ENCODE measurements around the gene SYN1.

Gene SYN1

DNA sequence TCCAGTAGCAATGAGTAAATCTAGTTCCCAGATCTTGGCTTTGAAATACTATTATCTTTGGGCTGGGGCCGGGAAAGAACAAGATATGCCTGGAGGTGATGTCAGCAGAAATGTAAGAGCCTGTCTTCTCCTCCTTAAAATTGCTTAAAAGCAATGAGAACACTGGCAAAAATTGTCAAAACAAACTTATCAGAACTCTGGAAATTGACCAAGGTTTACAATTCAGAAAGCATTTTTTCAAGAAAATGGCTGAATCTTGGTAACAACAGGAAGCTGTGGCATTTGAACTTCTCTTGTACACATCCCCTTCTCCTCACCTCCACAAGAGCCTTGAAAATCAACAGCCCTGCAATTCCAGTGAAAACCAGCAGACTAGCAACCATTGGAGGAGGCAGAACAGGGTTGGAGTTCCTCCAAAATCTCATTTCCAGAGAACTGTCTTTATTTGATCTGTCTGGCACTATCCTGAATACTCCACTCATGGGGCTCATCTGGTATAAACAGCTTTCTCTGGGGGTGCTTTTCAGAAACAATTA lies 23.9 kb downstream of the SYN1 start:
- no peak for DNase-seq (ENCODE audit: low read depth)

DNA sequence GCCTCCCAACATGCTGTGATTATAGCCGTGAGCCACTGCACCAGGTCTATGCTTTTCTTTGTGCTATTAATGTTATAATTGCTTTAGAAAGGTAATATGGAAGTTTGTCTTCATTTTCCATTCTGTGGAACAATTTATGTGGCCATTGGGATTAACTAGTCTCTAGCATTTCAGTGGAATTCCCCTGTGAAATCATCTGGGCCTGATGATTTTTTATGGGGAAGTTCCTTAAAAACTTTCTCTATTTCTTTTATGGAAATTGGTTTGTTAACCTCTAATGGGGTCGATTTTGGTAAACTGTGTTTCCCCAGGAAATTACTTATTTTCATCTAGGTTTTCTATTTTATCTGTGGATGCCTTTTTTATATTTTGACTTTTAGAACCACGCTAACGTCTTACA lies 26.1 kb downstream of the SYN1 start:
- DNase-seq (ENCODE audit: low read depth) = no peak

DNA sequence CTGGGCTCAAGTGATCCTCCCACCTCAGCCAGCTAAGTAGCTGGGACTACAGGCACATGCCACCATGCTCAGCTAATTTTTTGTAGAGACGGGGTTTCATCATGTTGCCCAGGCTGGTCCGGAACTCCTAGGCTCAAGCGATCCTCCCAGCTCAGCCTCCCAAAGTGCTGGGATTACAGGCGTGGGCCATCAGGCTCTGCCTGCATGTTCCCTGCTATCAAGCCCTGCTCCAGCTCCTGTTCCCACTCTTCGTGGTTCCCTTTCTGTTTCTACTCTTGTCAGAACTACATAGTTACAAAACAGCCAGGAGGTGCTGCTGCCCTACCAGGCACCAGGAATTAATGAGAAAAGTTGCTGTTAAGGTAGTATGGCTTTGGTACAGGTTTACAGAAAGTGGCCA lies 28.7 kb downstream of the SYN1 start:
- no peak for DNase-seq (ENCODE audit: low read depth)

DNA sequence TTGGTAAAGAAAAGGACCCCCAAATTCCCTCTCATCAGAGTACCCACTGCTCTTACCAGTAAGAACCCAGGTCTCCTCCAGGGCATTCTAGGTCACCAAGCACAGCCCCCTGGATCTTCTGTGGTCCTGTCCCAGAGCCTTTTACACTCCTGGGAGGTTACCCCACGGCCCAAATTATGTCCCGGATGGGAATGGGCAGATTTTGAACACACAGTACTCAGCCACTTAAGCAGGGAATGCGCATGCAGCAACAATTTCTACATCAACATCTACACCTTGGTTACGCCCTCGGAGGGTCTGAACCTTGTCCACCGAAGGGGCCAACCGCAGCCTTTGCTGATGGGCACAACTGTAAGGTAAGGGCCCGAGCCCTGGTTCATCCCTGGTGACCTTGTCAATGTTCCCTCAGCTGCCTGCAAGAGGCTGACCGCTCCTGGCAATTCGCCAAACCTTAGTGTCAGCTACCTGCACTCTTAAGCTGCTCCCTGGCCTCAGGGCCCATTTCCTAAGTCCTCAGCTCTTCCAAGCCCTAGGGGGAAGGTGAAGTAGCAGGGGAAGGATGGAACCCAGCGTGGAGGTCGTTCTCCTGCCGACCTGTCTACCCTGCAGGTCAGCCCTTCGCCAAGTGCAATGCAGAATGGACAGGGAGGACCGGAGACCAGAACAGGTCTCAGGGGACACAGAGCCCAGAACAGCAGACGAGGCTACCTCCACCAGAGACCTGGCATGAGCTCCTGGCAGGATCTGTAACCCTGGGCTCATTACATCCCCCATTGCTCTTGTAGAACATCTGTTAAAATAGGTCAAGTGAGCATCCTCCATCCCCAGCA lies 31.5 kb downstream of the SYN1 start:
- no peak for DNase-seq (ENCODE audit: low read depth)

DNA sequence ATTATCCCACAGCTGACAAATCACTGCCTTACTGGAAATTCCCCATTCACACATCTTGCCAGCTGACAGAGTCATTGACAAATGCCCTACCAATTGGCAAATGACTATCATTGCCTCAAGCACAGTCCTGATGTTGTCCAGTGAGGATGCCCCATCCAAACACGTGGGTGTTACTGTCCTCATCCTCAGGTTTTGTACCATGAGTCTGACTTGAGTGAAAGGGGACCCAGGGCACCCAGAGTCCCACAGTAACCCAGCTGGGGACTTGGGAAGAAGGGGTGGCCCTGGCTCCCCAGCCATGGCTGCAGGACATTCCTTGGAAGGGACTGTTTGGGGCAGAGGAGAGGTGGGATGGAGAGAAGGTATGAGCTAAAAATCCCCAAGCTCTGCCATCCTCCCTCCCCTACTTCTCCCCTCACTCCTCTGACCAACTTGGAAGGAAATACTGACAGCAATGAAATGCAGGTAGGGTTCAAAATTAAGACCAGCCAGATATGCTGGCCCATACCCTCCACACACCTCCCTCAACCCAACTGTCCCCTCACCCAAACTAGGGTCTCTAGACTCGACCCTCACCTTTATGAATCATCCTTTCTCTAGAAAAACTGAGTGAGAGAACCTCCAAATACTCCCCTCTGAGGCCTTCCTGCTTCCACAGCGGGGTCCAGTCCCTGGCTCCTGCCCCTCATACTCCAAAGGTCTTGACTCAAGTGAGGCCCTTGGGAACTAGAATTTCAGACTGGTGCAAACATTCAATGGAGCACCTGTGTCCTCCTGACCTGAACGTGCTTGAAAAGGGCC lies 32.4 kb downstream of the SYN1 start:
- DNase-seq (ENCODE audit: low read depth) = no peak

DNA sequence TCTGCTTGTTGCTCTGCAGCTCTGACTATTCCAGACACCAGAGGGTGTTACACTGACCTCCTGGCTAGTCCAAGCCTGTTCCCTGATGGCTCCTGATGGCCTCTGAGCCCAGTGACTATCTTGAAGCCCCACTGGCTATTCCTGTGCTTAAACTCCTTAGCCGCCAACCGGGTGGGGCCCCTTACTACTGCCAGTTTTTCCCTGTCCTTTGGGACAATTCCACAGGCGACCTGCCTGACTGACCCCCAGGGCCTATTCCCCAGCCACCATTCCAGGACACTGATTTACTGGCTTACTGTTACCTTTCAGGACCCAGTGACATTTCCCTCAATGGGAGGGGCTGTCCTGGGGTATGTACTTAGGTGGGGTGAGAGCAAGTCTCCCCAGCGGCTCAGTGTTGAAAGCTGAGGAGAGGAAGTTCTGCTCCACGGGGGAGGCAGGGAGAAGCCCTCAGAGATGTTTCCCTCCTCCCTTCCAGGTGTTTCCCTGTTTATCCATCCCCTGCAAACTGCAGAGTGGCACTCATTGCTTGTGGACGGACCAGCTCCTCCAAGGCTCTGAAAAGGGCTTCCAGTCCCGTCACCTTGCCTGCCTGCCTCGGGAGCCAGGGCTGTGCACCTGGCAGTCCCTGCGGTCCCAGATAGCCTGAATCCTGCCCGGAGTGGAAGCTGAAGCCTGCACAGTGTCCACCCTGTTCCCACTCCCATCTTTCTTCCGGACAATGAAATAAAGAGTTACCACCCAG lies 33.4 kb downstream of the SYN1 start:
- DNase-seq (ENCODE audit: low read depth) = no peak

DNA sequence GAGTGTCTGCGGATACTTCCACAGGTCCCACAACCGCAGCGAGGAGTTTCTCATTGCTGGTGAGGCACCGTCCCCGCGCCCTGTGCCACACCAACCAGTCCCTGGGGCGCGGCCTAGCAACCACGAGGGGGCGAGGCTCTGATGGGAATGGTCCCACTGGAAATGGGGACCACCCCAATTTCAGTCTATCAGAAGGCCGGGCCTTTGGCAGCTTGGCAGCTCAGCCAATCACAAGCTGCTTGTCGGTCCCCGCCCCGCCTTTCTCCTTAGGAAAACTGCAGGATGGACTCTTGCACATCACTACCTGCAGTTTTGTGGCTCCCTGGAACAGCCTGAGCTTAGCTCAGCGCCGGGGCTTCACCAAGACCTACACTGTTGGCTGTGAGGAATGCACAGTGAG lies 34.4 kb downstream of the SYN1 start:
- DNase-seq (ENCODE audit: low read depth) = no peak

DNA sequence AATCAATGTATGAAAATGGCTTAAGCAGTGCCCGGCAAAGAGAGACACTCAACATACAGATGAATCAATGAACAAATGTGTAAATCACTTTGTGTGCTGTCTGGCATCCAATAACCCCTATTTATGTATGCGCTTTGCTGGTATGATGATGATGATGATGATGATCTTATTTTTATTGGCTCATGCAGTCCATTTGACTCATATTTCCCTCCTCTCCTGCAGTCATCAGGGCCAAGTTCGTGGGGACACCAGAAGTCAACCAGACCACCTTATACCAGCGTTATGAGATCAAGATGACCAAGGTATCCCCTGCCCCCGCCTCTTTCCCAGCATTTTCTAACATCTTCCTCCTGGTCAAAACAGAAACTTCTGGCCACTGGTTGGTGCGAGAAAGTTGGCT lies 34.9 kb downstream of the SYN1 start:
- DNase-seq (ENCODE audit: low read depth) = no peak

DNA sequence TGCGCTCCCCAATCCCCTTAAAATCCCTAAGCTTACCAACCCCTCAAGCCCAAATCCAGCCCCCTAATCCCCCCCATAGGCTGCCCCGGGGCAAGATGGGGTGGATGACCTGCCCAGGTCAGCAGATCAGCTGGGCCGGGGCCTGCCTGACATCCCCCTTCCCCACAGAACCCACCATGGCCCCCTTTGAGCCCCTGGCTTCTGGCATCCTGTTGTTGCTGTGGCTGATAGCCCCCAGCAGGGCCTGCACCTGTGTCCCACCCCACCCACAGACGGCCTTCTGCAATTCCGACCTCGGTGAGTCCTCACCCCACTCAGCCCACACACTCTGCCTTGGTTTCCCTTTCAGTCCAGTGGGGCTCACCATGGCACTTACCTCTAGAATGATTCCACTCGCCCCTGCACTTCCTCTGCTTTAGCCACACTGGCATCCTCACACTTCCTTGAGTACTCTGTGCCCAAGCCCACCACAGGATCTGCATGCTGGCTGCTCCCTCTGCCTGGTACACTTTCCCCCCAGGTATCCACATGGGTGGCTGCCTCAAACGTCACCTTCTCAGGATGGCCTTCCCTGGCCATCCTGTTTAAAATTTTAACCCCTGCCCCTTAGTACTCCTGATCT lies 36.3 kb downstream of the SYN1 start:
- no peak for DNase-seq (ENCODE audit: low read depth)

DNA sequence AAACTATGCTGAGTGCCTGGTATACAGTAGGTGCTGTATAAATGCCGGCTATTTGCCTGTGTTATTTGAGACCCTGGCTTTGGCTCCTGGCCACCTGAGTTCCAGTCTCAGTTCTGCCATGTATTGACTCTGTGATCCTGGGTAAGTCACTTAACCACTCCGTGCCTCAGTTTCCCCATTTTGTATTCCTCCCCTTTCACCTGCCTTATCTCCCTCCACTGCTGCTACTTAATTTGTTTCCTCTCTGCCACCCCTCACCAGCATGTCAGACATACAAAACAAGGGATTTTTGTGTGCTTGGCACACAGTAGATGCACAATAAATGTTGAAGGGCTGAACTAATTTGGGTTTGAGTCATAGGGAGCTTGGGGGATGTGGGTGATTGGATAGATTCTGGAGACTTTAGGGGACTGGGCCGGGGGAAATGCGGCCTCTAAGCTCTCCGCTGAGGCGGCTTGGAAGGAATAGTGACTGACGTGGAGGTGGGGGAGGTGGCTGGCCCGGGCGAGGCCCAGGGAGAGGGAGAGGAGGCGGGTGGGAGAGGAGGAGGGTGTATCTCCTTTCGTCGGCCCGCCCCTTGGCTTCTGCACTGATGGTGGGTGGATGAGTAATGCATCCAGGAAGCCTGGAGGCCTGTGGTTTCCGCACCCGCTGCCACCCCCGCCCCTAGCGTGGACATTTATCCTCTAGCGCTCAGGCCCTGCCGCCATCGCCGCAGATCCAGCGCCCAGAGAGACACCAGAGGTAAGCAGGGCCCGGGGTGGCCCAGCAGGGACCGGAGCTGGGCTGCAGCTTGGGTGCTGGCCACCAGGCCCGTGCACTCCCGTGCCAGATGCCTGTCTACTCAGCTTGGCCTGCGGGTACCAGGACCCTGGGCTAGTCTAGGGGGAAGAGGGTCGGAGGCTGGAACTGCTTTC lies 37.7 kb downstream of the SYN1 start, which contains the start of gene TIMP1:
TSS of gene TIMP1 (plus strand) at position 706 of the 917 bp plus-strand sequence. CDS start 980 bp downstream, outside the sequence.
- peak; percentile 59 for DNase-seq (ENCODE audit: low read depth)

DNA sequence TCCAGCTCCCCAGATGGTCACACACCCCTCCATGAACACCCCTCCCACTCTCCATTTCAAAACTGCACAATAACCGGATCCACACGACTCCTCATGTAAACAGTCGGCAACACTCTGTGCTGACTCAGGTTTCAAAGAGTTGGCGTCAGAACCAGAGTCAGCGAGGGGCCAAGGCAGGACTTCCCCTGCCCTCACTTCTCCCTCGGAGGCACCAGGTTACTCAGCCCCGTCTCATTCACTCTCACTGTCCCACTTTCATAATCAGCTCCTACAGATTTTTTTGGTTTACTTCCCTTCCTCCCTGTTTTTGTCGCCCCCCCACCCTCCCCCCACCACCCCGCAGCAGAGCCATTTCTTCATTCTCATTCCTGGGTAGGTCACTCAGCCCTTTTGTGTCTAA lies 40.1 kb downstream of the SYN1 start:
- DNase-seq (ENCODE audit: low read depth) = no peak

DNA sequence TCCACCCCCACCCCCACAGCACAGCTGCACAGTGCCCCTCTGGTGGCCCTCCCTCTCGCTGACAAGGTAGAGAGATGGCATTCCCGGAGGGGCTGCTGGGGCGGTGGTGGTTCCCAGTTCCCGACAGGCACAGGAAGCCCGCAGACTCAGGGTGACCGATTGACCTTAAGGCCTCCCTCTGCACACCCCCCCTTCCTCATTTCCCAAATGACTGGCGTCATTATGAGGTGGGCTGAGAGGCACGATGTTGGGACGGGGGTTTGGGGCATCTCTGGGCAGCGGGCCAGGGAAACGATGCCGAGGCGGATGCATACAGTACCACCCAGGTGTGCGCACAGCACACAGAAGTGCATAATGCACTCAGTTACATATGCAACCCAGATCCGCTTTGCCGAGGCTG lies 41.0 kb downstream of the SYN1 start:
- DNase-seq (ENCODE audit: low read depth) = no peak

DNA sequence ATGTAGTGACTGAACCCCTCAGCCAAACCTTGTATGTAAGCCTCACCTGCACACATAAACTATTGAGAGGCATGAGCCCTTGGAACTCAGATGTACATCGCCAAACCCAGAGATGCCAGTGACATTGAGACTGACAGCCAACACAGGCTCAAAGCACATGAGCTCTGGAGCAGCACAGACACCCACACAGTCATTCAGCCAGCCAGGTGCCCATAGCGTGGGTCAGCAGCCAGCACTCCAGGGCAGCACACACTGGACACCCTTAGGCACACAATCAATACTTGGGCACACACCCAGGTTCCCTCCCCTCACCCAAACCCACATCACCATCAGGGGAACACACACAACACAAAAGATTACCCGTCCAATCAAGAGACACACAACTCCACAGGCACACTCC lies 41.8 kb downstream of the SYN1 start:
- DNase-seq (ENCODE audit: low read depth) = no peak

DNA sequence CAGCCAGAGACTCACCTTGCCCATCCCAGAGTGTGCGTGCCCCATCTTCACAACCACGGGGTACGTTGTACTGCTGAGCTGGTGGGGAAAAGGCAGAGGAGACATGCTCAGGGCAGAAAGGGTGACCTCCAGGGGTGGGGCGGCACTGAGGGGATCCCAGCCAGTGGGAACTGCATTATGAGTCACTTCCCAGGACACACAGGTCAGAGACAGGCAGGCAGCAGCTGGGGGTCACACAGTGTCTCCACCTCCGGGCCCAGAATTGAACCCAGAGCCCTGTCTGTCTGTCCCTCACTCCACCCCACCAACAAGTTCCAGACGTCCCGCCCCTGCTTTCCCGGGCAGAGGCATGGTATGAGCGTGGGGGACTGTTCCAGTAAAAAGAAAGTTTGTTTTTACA lies 42.2 kb downstream of the SYN1 start:
- no peak for DNase-seq (ENCODE audit: low read depth)

DNA sequence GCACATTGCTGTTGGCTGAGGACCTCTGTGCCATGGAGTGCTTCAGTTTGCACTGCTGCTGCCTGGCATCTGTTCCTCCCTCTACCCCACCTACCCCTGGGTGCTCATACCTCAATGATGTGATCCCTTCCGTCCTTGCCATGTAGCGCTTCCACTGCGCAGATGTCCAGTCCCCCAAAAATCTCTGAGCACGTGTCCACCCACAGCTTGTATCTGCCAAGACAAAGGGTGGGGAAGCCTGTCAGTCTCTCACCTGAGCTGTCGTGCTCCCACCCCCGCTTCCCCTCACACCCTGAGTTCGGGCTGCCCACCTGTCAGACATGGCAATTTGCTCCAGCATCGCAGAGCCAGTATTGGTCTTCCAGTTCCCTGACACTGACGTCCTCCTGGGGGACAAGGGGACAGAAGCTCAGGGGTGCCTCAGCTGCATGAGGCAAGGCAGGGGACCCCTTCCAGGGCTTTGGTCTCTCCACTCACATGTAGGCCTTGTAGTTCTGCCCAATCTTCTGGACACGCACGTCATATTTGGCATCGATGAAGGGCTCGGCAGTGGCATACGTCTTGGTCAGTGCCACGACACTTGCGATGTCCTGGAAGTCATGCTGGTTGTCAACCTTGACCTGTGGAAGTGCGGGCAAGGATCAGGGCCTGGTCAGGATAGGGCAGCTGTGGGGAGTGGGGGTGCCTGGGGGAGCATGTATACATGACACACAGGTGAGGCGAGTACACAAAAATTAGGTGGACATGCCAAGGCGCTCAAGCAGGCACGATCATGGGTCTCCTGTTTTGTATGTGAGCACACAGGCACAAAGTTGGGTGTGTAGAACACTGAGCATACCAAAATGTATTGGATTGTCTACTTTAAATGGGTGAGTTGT lies 43.4 kb downstream of the SYN1 start:
- no peak for DNase-seq (ENCODE audit: low read depth)

DNA sequence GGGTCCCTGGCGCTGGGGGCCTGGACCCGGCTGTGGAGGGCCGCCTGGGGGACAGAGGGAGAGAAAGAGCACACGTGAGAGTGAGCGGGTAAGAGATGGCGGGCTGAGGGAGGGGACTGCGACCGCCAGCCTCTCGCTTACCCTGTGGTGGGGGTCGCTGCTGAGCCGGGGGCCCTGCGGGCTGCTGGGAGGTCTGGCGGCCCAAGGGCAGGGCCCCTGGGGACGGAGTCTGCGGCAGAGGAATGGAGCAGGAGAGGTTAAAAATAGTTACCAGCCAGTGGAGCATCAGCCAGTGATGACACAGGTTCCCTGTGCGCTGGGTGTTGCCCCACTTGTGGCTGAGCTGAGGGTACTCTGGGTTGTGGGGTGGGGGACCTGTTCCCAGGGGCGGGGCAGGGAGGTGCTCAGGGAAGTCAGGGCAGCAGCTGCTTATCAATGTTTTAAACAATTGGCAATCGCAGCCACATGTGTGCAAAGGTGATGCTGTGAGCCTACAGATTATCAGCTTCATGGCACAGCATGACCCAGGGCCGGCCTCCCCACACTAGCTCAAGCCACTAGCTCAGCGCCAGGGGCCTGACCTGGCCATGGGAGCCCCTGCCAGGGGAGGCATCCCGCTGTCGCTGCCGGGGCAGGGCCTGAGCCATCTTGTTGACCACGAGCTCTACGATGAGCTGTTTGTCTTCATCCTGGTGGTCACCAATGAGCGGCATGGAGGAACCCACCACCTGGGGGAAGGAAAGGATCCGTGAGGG lies 44.9 kb downstream of the SYN1 start:
- DNase-seq (ENCODE audit: low read depth) = no peak

DNA sequence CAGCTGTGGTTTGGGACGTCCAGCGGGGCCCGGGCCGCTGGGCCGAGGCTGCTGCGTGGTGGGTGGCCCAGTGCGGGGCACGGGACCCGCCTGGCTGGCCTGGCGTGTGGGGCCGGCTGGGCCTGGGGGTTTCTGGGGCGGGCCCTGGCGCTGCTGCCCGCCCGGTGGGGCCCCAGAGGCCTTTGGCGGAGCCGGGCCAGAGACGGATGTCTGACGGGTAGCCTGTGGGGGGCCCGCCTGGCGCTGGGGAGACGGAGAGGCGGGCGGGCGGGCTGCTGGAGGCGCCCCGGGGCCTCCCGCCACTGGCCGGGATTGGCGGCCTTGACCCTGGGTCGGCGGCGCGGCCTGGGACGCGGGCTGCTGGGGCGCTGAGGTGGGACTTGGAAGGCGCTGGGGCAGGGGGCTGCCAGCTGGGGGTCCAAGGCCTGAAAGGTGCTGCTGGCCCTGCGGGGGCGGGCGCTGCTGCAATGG lies 45.5 kb downstream of the SYN1 start:
- DNase-seq (ENCODE audit: low read depth) = no peak

DNA sequence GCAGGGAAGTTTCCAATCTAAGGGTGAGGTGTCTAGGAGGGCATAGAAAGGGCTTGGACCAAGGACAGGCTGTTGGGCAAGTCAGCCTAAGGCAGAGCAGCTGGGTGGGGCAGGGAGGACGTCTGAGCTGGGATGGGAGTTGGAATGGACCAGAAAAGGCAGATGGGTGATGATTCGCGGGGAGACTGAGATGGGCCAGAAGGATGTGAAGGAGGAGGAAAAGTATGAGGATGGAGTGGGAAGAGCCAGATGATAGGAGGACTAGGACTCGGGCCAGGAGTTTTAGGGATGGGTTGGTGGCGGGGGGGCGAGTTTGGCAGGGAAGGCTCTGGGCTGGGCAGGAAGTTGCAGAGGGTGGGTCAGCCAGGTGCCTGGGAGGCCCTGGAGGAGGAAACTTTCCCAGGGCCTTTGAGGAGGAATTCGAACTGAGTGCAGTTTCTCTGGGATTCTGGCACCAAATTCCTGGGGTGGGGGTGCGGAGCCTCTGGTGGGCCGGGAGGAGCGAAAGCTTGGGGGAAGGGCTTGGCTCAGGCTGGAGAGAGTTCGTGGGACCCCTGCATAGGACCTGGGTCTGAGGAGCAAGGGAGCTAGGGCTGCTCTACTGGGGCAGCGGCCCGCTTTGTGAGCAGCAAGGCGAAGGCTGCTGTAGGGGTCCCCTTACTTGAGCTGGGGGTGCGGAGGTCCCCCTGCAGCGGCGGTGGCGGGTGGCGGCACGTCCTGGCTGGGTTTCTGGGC lies 46.1 kb downstream of the SYN1 start:
- DNase-seq (ENCODE audit: low read depth) = no peak
